ENCODE measurements around the gene DGCR8. TPM values are rescaled to one million over a fixed set of nuclear protein-coding genes. Genes with fewer than 3 reads are reported as not detected.

DGCR8 gene
- polyA plus RNA-seq, 1 experiment: 22.0 TPM

- no peak overlapping the region for H3K4me3 ChIP-seq (ENCODE audit: low read depth, low read length)
- no peaks in the 10 kb centered on the region for H3K9me3 ChIP-seq (ENCODE audit: control insufficient read depth, insufficient read depth, low read length)
- no peak for DNase-seq (ENCODE audit: low read depth, low spot score)
- POLR2A ChIA-PET: interaction anchor here (0.6 to 1.3 kb wide), 2 partner anchors 10 to 12 kb away, joined by 3 to 5 read pairs; no protein-coding TSS in a partner anchor
- H3K27me3 ChIP-seq (ENCODE audit: control insufficient read depth, insufficient read depth, low read length): no peaks in the 10 kb centered on the region
- no peak overlapping the region for H3K27ac ChIP-seq (ENCODE audit: low read depth, low read length)
- no peak for TF ChIP-seq CTCF (IDR thresholded peaks at IDR 0.05; ENCODE audit: low read depth, low read length)
- CTCF ChIA-PET: interaction anchor here (1.2 kb wide), 1 partner anchor 20 kb away, joined by 3 read pairs; no protein-coding TSS in a partner anchor
Measured at GRCh38 chr22:20090730-20091240, 10.7 kb downstream of the DGCR8 start.

- TF ChIP-seq CTCF (IDR thresholded peaks at IDR 0.05; ENCODE audit: low read depth, low read length): no peak
- no peaks in the 10 kb centered on the region for H3K9me3 ChIP-seq (ENCODE audit: control insufficient read depth, insufficient read depth, low read length)
- ChIA-PET POLR2A (no interaction called here), CTCF (no interaction called here)
- no peaks in the 10 kb centered on the region for H3K27me3 ChIP-seq (ENCODE audit: control insufficient read depth, insufficient read depth, low read length)
- DNase-seq (ENCODE audit: low read depth, low spot score): no peak
- no peak overlapping the region for H3K27ac ChIP-seq (ENCODE audit: low read depth, low read length)
- no peak overlapping the region for H3K4me3 ChIP-seq (ENCODE audit: low read depth, low read length)
Measured at GRCh38 chr22:20091690-20092476, 11.8 kb downstream of the DGCR8 start.

GRCh38 chr22:20092477-20092854 is 12.4 kb downstream of the DGCR8 start:
- DNase-seq (ENCODE audit: low read depth, low spot score): no peak
- no peaks in the 10 kb centered on the region for H3K27me3 ChIP-seq (ENCODE audit: control insufficient read depth, insufficient read depth, low read length)
- ChIA-PET POLR2A (no interaction called here), CTCF (no interaction called here)
- no peak overlapping the region for H3K27ac ChIP-seq (ENCODE audit: low read depth, low read length)
- no peaks in the 10 kb centered on the region for H3K9me3 ChIP-seq (ENCODE audit: control insufficient read depth, insufficient read depth, low read length)
- TF ChIP-seq CTCF (IDR thresholded peaks at IDR 0.05; ENCODE audit: low read depth, low read length): no peak
- no peak overlapping the region for H3K4me3 ChIP-seq (ENCODE audit: low read depth, low read length)

GRCh38 chr22:20093418-20094196 is 13.6 kb downstream of the DGCR8 start:
- TF ChIP-seq CTCF (IDR thresholded peaks at IDR 0.05; ENCODE audit: low read depth, low read length): no peak
- no peaks in the 10 kb centered on the region for H3K27me3 ChIP-seq (ENCODE audit: control insufficient read depth, insufficient read depth, low read length)
- H3K27ac ChIP-seq (ENCODE audit: low read depth, low read length): no peak overlapping the region
- no peak overlapping the region for H3K4me3 ChIP-seq (ENCODE audit: low read depth, low read length)
- H3K9me3 ChIP-seq (ENCODE audit: control insufficient read depth, insufficient read depth, low read length): no peaks in the 10 kb centered on the region
- DNase-seq (ENCODE audit: low read depth, low spot score): no peak
- CTCF ChIA-PET: no interaction called here
- POLR2A ChIA-PET: no interaction called here

Data from AG04450 (cell line).